Ovary (tissue), 3 donors: ENCODE measurements around the gene NPAS3.

Experiments used
- CTCF ChIP-seq, 3 donors: fragments of 450-650 bp in 2 of 3; fragments of 200-600 bp in 1 of 3; IDR thresholded peaks; one replicate each; pipeline versions ENCODE4 v1.5.1 to v1.8.0; 2016 to 2022; ENCODE audit warnings: antibody characterized with exemption in 3 of 3, mild to moderate bottlenecking in 1 of 3
- POLR2A ChIP-seq: fragments of 450-650 bp; IDR thresholded peaks from one replicate; pipeline ENCODE4 v1.6.1; 2017; ENCODE audit warnings: antibody characterized with exemption, mild to moderate bottlenecking, moderate library complexity
- donor health status: DM: no; HTN: no; CAD: no.

- no peak for TF ChIP-seq POLR2A
- no peak for TF ChIP-seq CTCF (IDR thresholded peaks at IDR 0.05)
Observed at GRCh38 chr14:33457617-33458016, 518.9 kb downstream of the NPAS3 start.
